GM12873 (cell line): Measurements from ENCODE around the gene EZR.
A peak's percentile ranks its signal among the peaks of the same experiment; 100 is the strongest.

ENCODE experiments used
- TF ChIP-seq, protein P1 (sequence below): IDR thresholded peaks from 2 replicates; pipeline ENCODE4 v1.5.1; 2012; ENCODE audit warnings: low read depth, mild to moderate bottlenecking, moderate library complexity, low read length, control low read depth; ENCODE audit not compliant: insufficient read depth; ENCODE audit errors: missing control alignments

Gene EZR

DNA sequence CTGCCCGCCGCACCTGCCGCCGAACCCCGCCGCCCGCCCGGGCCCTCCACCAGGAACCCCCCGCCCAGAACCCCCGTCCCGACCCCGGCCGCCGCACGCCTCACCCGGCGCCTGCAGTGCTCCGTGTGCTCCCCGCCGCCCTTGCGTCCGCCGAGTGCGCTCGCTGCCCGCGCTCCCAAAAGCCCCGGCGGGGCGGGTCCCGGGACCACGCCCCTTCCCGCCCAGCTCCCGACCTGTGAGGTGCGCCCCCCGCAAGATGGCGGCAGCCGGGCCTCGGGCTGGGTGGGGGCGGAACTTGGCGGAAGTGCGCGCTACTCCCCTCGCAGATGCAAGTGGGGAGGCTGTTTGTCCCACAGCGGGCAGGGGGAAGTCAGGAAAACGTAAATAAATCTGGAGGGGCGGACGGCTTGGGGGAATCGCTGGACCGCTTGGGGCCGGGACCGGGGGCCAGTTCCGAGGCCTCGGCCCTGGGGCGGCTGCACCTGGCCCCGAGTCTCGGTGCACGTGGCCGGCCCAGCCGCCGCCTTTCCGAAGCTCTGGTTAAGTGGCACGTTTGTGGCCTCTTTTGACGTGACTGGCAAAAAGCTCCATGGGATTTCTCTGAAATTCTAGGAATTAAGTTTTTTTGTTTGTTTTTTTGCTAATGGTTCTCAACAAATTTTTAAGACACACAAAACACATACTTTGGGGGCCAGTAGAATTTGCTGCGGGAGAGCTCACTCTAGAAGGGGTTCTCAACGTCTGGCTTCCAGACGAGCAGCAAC is at the start of gene EZR:
Gene EZR (minus strand): TSS at position 156 of the 764 bp plus-strand sequence. CDS start 1,275 bp downstream, outside the sequence.
- TF ChIP-seq, protein P1, sequence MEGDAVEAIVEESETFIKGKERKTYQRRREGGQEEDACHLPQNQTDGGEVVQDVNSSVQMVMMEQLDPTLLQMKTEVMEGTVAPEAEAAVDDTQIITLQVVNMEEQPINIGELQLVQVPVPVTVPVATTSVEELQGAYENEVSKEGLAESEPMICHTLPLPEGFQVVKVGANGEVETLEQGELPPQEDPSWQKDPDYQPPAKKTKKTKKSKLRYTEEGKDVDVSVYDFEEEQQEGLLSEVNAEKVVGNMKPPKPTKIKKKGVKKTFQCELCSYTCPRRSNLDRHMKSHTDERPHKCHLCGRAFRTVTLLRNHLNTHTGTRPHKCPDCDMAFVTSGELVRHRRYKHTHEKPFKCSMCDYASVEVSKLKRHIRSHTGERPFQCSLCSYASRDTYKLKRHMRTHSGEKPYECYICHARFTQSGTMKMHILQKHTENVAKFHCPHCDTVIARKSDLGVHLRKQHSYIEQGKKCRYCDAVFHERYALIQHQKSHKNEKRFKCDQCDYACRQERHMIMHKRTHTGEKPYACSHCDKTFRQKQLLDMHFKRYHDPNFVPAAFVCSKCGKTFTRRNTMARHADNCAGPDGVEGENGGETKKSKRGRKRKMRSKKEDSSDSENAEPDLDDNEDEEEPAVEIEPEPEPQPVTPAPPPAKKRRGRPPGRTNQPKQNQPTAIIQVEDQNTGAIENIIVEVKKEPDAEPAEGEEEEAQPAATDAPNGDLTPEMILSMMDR: peak; percentile 8

DNA sequence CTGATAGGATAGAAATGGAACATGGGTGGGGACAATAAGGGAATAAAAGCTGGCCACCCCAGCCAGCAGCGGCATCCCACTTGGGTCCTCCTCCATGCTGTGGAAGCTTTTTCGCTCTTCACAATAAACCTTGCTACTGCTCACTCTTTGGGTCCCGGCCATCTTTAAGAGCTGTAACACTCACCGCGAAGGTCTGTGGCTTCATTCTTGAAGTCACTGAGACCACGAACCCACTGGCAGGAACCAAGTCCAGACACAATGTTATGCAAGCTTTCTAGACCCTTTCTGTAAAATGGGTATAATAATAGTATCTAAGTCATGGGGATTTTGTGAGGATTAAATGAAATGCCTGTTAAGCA is 48.9 kb upstream of the EZR start:
- TF ChIP-seq, protein P1: no peak

DNA sequence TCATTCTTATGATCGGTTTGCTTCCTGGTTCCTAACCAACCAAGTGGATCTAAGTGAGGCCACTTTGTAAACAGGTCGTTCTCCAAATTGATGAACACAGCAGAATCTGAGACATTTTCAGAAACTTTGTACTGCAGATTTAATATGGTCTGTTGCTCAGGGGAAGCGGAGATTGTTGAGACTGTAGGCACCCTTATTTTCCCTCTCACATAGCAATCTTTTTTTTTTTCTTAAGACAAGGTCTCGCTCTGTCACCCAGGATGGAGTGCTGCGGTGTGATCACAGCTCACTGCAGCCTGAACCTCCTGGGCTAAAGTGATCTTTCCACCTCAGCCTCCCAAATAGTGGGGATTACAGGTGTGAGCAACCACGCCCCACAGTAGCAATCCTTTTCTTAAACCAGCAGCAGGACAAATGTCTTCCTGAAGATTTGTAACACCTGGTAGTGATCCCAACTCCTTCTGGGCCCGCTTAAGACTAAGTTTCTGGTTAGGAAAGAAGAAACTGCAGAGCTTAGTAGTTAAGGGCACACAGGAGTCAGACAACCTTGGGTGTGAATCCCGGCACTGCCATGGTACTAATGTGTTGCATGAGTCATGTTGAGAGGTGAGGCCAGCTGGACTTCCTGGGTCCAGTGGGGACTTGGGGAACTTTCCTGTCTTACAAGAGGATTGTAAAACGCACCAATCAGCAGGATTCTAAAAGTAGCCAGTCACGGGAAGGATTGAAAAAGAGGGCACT is 48.4 kb upstream of the EZR start:
- TF ChIP-seq, protein P1: no peak

DNA sequence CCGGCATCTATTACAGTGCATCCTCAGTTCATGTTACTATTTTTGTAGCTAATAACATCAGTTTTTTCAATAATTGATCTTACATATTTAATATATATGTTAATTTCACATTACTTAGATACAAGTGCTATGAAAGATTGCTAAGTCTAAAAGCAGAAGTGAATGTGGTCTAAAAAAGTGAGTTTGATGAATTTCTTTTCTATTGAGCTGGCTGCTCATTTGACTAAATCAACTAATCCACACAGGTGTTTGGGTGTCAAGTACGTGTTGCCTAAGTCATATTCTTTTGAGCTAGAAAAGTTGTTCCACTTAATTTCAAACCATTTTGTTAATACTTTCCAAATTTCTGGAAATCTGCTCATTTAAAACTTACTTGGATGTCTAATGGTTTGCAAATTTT is 46.6 kb upstream of the EZR start:
- TF ChIP-seq, protein P1: no peak

DNA sequence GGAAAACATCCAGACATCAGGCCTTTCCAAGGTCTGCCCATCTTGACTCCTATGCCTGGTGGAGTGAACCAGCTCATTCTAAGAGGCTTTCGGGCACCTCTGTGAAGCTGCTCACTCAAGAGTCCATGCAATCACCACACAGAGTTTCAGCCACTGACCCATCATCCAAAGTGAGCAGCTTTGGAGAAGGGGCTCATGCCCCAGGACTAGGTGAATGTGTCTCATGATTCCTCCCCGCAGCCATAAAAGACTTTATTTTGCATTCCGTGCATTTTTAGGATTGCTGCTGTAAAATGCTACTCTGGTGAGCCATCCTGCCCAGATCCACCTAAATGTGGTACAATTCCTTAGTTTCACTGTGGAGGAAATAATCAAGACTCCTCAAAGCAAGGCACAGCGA is 44.5 kb upstream of the EZR start:
- TF ChIP-seq, protein P1: no peak

GRCh38 chr6:158861686-158862381 is 42.7 kb upstream of the EZR start:
- TF ChIP-seq, protein P1: no peak
